ENCODE measurements around the gene SHMT2.
A peak's percentile ranks its signal among the peaks of the same experiment; 100 is the strongest.

The SHMT2 gene

DNA sequence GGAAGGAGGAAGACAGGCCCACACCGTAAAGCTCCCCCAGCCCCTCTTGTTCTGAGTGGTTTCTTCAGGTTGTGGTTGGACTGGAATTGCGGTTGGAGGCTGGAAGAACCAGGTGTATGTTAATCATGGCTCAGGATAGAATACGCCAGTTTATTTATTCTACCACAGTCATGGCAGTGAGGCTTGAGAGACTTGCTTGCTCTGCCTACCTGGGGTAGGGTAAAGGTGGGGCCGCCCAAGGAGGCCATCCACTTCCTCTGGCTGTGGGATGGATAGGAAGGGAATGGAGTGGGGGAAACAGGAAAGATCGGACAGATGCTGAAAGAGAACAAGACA lies 8.1 kb downstream of the SHMT2 start:
- Histone ChIP-seq H2AFZ (no peak overlapping the region), H3K27ac (no peak overlapping the region), H3K27me3 (ENCODE audit: control insufficient read depth, insufficient read depth, low read length) (peaks cover 6% of the 10 kb centered on the region), H3K9me3 (ENCODE audit: control insufficient read depth, low read length) (no peaks in the 10 kb centered on the region), H3K4me3 (ENCODE audit: low read depth, low read length) (no peak overlapping the region), H3K4me2 (ENCODE audit: low read length) (no peak overlapping the region), H3K79me2 (no peaks in the 10 kb centered on the region), H3K36me3 (ENCODE audit: control insufficient read depth, insufficient read depth, low read length) (no peaks in the 10 kb centered on the region), H3K4me1 (peaks cover 15% of the 10 kb centered on the region), H3K9ac (no peak overlapping the region)
- TF ChIP-seq, protein P1, sequence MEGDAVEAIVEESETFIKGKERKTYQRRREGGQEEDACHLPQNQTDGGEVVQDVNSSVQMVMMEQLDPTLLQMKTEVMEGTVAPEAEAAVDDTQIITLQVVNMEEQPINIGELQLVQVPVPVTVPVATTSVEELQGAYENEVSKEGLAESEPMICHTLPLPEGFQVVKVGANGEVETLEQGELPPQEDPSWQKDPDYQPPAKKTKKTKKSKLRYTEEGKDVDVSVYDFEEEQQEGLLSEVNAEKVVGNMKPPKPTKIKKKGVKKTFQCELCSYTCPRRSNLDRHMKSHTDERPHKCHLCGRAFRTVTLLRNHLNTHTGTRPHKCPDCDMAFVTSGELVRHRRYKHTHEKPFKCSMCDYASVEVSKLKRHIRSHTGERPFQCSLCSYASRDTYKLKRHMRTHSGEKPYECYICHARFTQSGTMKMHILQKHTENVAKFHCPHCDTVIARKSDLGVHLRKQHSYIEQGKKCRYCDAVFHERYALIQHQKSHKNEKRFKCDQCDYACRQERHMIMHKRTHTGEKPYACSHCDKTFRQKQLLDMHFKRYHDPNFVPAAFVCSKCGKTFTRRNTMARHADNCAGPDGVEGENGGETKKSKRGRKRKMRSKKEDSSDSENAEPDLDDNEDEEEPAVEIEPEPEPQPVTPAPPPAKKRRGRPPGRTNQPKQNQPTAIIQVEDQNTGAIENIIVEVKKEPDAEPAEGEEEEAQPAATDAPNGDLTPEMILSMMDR (IDR thresholded peaks at IDR 0.05) = no peak

DNA sequence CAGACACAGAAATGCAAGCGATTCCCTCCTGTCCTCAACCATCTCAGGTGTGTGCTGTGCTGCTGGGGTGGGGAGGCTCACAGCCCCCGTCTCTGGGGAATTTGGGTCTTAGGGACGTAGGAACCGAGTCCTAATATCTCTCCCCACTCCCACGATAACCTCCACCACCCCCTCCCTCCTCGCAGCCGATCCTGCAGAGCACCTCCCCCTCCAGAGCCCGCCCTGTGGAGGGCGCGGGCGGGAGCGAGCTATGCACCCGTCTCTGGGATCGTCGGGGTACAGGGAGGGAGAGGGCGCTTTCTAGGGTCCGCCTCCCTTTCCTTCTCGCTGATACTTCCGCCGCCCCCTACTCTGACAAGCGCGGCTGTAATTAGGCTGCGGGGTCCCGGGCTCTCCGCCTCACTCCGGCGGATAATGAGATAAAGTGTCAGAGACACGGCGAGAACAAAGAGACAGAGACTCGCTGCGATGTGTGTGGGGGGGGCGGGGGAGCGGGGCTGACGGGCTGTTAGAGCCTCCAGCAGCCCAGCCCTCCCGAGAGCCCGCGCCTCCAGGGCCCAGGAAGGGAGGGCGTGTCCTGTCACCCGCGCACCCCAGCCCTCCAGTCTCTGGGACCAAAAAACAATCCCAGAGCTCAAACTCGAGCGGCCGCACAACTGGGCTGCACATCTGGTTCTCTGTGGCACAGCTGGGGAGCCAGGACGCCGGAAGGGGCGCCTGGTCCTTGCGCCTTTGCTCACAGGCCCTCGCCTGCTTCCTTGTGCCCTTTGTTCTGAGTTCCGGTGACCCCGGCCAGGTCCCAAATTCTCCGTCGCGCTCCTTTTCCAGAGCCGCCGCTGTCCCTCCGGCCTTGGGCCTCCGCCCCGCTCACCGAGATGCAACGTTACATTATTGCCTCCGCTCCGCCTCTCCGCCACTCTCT lies 8.7 kb downstream of the SHMT2 start:
- no peak overlapping the region for H3K27ac ChIP-seq
- peak overlapping the region; percentile 35 for H2AFZ ChIP-seq
- H3K4me1 ChIP-seq = peaks cover 15% of the 10 kb centered on the region
- H3K4me3 ChIP-seq (ENCODE audit: low read depth, low read length) = no peak overlapping the region
- no peaks in the 10 kb centered on the region for H3K36me3 ChIP-seq (ENCODE audit: control insufficient read depth, insufficient read depth, low read length)
- no peak overlapping the region for H3K9ac ChIP-seq
- no peaks in the 10 kb centered on the region for H3K79me2 ChIP-seq
- peak overlapping the region; percentile 57 for H3K4me2 ChIP-seq (ENCODE audit: low read length)
- TF ChIP-seq, protein P1 (IDR thresholded peaks at IDR 0.05) = no peak
- no peaks in the 10 kb centered on the region for H3K9me3 ChIP-seq (ENCODE audit: control insufficient read depth, low read length)
- peaks cover 6% of the 10 kb centered on the region for H3K27me3 ChIP-seq (ENCODE audit: control insufficient read depth, insufficient read depth, low read length)

DNA sequence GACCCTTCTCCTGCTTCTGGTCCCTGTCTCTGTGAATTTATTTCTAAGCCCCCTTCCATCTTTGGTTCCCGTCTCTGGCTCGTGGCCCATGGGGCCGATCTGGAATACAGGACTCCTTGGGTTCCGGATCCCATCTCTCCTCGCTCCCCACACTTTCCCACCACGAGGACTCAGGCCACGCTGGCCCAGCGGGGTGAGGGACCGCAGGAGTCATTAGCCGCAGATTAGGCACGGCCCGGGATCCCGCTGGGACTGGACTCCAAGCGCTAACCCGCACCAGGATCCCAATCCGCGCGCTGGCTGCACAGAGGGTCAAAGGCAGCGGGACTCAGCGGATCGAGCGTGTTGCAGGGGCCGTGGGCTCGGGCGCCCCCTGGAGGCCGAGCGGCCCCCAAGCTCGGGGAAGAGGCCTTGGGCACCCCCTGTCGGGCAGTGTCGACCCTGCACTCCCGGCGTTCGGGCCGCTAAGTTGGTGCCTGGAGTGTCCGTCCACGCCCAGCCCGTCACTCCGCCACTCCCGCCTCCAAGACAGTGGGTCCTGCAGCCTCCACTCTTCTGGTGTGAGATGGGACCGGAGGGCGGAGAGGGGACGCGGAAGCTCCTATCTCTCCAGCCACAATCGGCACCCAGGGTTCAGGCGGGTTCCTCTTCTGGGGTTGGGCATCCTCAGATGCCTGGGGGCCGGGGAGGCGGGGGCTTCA lies 9.5 kb downstream of the SHMT2 start:
- Histone ChIP-seq H3K4me1 (peaks cover 18% of the 10 kb centered on the region), H3K4me3 (ENCODE audit: low read depth, low read length) (no peak overlapping the region)
- TF ChIP-seq, protein P1 (IDR thresholded peaks at IDR 0.05) = peak; percentile 100

DNA sequence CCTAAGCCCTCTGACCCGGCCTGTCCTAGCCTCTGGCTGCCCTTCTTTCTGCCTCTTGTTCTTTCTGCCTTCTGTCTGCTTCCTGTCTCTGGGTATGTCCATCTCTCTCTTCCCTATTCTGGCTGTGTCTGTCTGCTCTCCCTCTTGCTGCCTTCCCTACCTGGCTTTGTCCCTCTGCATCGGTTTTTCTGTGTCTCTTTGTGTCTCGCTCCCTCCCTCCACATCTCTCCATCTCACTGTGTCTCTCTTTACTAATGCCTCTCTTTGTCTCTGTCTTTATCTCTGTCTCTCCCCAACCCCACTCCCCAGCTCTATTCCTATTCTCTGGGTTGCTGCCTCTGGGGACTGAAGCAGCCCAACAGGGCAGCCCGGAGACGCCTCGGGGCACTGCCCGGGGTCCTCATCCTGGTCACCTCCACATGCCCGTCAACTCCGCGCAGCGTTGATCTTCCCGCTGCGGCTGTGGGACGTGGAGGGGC lies 10.1 kb downstream of the SHMT2 start:
- Histone ChIP-seq H3K27ac (no peak overlapping the region), H3K9ac (no peak overlapping the region), H2AFZ (peak overlapping the region; percentile 65), H3K4me1 (peaks cover 18% of the 10 kb centered on the region), H3K36me3 (ENCODE audit: control insufficient read depth, insufficient read depth, low read length) (no peaks in the 10 kb centered on the region), H3K9me3 (ENCODE audit: control insufficient read depth, low read length) (no peaks in the 10 kb centered on the region), H3K79me2 (no peaks in the 10 kb centered on the region), H3K4me3 (ENCODE audit: low read depth, low read length) (no peak overlapping the region), H3K4me2 (ENCODE audit: low read length) (no peak overlapping the region), H3K27me3 (ENCODE audit: control insufficient read depth, insufficient read depth, low read length) (peaks cover 6% of the 10 kb centered on the region)
- TF ChIP-seq, protein P1 (IDR thresholded peaks at IDR 0.05) = no peak

More for the DNA sequence above, 9.5 kb downstream of the SHMT2 start:
- Histone ChIP-seq H3K9me3 (ENCODE audit: control insufficient read depth, low read length) (no peaks in the 10 kb centered on the region), H3K27me3 (ENCODE audit: control insufficient read depth, insufficient read depth, low read length) (peaks cover 6% of the 10 kb centered on the region), H3K27ac (no peak overlapping the region), H3K79me2 (no peaks in the 10 kb centered on the region), H3K9ac (no peak overlapping the region), H3K36me3 (ENCODE audit: control insufficient read depth, insufficient read depth, low read length) (no peaks in the 10 kb centered on the region), H2AFZ (peak overlapping the region; percentile 35), H3K4me2 (ENCODE audit: low read length) (peak overlapping the region; percentile 57)

Data from parathyroid adenoma (tissue), 2 donors.